Measurements from ENCODE around the gene DYNC2H1.

GRCh38 chr11:103210543-103210942, 101.3 kb downstream of the DYNC2H1 start:
- TF ChIP-seq E2F4 (CRISPR knock-in tag; IDR thresholded peaks at IDR 0.05; ENCODE audit: borderline replicate concordance, low read depth) (no peak), CTCF (IDR thresholded peaks at IDR 0.05) (no peak), ZNF416 (CRISPR knock-in tag; IDR thresholded peaks at IDR 0.05) (no peak), CREB1 (CRISPR knock-in tag; IDR thresholded peaks at IDR 0.05) (no peak), ATF1 (CRISPR knock-in tag; IDR thresholded peaks at IDR 0.05) (no peak), FOXP1 (CRISPR knock-in tag; IDR thresholded peaks at IDR 0.05; ENCODE audit: borderline replicate concordance) (no peak), AR (CRISPR knock-in tag; IDR thresholded peaks at IDR 0.05) (no peak), MYBL2 (CRISPR knock-in tag; IDR thresholded peaks at IDR 0.05) (no peak), NR2C2 (CRISPR knock-in tag; IDR thresholded peaks at IDR 0.05) (no peak), ZNF425 (CRISPR knock-in tag; conservative IDR thresholded peaks at IDR 0.05) (no peak), KAT7 (CRISPR knock-in tag; IDR thresholded peaks at IDR 0.05; ENCODE audit: borderline replicate concordance) (no peak), ELF4 (CRISPR knock-in tag; IDR thresholded peaks at IDR 0.05; ENCODE audit: low read depth) (no peak)

Data from WTC11 (cell line).